Astrocyte of the cerebellum (primary cell): ENCODE data around the gene CAMTA1.

ENCODE experiments used
- DNase-seq: peaks from one replicate; pipeline ENCODE4 v3.0.0-alpha.2; 2011; ENCODE audit warnings: low read depth
- H3K4me3 ChIP-seq: 2 replicates; pipeline ENCODE4 v1.5.1; 2011; ENCODE audit warnings: mild to moderate bottlenecking, low read depth, low read length, moderate library complexity
- in situ Hi-C: cut with HindIII; loops from 2 replicates; pipeline ENCODE4 v1.10.0; 2017; ENCODE audit warnings: low sequenced_read_pairs
- TF ChIP-seq, protein P1 (sequence below): IDR thresholded peaks from 2 replicates; pipeline ENCODE4 v1.5.1; 2012; ENCODE audit warnings: low read length, low read depth, moderate library complexity, mild to moderate bottlenecking; ENCODE audit errors: missing control alignments

CAMTA1 gene

DNA sequence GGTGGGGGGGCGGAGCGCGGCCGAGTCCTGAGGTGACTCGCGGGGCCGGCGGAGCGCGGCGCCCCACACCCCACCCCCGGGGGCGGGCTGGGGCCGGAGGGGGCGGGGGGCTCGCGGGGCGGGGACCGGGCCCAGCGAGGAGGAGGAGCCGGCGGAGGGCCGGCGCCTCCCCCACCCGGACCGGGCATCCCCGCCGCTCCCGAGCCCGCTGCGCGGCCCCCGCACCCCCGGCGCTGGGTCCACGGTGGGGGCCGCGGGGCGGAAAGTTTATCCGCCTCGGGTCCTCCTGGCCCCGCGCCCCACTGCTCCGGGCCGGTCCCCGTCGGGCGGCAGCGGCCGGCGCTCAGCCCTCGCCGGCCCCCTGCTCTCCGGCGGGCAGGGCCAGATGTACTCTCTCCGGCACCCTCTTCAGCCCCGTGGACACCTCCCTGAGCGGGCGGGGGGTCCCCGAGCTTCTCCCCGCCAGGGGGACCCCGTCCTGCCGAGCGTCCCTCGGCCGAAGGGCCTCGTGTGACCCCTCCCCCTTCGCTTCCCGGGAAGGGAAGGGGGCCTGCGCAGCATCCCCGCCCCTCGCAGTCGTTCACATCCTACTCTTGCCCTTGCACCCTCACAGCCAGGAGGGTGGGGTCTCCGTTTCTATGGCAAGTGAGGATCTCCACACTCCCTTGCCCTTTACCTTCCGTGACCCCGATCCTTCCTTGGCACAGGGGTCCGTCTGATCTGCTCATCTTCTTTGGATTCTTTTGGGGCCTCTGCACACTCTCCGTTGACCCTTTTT, 663 bp downstream of the CAMTA1 start:
- H3K4me3 ChIP-seq = peak overlapping the region; percentile 74
- TF ChIP-seq, protein P1, sequence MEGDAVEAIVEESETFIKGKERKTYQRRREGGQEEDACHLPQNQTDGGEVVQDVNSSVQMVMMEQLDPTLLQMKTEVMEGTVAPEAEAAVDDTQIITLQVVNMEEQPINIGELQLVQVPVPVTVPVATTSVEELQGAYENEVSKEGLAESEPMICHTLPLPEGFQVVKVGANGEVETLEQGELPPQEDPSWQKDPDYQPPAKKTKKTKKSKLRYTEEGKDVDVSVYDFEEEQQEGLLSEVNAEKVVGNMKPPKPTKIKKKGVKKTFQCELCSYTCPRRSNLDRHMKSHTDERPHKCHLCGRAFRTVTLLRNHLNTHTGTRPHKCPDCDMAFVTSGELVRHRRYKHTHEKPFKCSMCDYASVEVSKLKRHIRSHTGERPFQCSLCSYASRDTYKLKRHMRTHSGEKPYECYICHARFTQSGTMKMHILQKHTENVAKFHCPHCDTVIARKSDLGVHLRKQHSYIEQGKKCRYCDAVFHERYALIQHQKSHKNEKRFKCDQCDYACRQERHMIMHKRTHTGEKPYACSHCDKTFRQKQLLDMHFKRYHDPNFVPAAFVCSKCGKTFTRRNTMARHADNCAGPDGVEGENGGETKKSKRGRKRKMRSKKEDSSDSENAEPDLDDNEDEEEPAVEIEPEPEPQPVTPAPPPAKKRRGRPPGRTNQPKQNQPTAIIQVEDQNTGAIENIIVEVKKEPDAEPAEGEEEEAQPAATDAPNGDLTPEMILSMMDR = peak; percentile 20
- DNase-seq = no peak
- in situ Hi-C loops = no loop called here

DNA sequence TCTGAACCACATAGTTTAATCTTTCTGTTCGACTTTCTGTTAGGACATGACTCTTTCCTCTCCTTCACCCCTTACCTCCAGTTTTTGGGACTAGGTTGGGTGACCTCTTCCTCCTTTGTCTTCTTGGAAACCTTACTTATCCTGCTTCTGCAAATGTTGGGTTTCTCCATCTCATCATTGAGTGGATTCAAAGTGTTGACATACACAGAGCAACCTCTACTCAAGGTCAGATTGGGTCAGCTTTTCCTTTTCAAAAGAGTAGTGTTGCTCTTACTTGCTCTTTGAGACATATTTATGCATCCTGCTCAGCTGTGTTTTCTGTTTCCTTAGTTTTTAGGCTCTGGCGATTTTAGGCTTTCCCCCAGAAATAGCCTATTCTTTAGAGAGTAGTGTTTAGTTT, 3.7 kb downstream of the CAMTA1 start:
- TF ChIP-seq, protein P1 = no peak
- in situ Hi-C loops = no loop called here
- H3K4me3 ChIP-seq = no peak overlapping the region
- DNase-seq = no peak

- TF ChIP-seq, protein P1 = no peak
- DNase-seq = no peak
- in situ Hi-C loops = no loop called here
- H3K4me3 ChIP-seq = no peak overlapping the region
These were observed 4.9 kb downstream of the CAMTA1 start for GRCh38 chr1:6790146-6790545.

DNA sequence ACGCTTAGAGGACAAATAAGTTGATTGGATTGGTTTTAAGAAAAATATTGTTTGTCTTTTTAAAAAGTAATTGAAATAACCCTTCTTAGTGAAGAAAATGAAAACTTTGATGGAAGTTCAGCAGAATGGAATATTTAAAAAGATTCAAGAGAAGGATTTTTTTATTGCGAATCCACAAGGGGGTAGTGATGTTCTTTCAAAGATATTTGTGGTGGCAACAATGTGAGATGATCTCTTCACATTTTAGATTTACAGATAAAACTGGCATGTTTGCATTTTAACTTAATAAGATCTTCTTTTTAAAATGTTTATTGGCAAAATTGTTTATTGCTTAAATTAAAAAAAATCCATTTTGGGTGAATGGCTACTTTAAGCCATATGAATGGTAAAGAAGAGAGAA, 8.9 kb downstream of the CAMTA1 start:
- no peak overlapping the region for H3K4me3 ChIP-seq
- DNase-seq = peak; percentile 62
- in situ Hi-C loops = no loop called here
- TF ChIP-seq, protein P1 = no peak

- in situ Hi-C loops = no loop called here
- TF ChIP-seq, protein P1 = no peak
- H3K4me3 ChIP-seq = no peak overlapping the region
- no peak for DNase-seq
These were observed 9.9 kb downstream of the CAMTA1 start for GRCh38 chr1:6795203-6795602.

DNA sequence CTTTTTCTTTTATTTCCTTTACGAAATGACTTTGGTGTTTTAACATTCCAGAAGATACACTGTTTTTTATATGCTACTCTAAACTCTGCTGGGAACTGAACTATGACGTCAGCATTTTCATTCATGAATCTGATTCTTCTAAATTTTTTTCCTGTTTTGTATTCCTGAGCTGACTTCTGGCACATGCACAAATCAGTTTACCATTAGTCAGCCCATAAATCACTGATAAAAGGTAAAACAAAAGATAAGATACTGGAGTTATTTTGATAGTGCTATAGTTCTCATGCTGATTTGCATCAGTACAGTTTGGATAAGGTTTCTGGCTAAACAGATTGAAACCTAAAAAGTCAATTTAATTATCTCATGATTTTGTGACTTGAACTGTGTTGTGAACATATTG, 10.4 kb downstream of the CAMTA1 start:
- H3K4me3 ChIP-seq = no peak overlapping the region
- peak; percentile 69 for DNase-seq
- in situ Hi-C loops = no loop called here
- TF ChIP-seq, protein P1 = no peak
